ENCODE results near the gene DAPK2.
"Not testable (repeated sequence)": the region's sequence is repeated elsewhere in the genome, so short reads cannot be mapped to it uniquely, and the experiment has no call there.

DNA sequence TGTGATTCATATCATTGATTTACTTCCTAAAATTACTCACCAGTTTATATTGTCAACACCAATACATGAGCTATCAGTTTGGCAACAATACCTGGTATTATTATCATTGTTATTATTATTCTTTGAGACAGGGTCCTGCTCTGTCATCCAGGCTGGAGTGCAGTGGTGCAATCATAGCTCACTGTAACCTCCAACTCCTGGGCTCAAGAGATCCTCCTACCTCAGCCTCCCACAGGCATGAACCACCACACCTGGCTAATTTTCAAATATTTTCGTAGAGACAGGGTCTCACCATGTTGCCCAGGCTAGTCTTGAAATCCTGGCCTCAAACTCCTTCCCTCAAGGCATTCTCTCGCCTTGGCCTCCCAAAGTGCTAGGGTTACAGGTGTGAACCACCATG is 27.2 kb upstream of the DAPK2 start:
- TF ChIP-seq, protein P1, sequence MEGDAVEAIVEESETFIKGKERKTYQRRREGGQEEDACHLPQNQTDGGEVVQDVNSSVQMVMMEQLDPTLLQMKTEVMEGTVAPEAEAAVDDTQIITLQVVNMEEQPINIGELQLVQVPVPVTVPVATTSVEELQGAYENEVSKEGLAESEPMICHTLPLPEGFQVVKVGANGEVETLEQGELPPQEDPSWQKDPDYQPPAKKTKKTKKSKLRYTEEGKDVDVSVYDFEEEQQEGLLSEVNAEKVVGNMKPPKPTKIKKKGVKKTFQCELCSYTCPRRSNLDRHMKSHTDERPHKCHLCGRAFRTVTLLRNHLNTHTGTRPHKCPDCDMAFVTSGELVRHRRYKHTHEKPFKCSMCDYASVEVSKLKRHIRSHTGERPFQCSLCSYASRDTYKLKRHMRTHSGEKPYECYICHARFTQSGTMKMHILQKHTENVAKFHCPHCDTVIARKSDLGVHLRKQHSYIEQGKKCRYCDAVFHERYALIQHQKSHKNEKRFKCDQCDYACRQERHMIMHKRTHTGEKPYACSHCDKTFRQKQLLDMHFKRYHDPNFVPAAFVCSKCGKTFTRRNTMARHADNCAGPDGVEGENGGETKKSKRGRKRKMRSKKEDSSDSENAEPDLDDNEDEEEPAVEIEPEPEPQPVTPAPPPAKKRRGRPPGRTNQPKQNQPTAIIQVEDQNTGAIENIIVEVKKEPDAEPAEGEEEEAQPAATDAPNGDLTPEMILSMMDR (IDR thresholded peaks at IDR 0.05; ENCODE audit: low read length) = not testable (repeated sequence)
- not testable (repeated sequence) for TF ChIP-seq EZH2 (optimal IDR thresholded peaks at IDR 0.05; ENCODE audit: low read depth, low read length)
